ENCODE results near the gene IMP4.

IMP4 gene

GRCh38 chr2:130336877-130337734, 5.6 kb upstream of the IMP4 start:
- DNase-seq: peak; percentile 74

GRCh38 chr2:130337735-130338325, 4.9 kb upstream of the IMP4 start:
- no peak for DNase-seq

- no peak for DNase-seq
These were observed 3.8 kb upstream of the IMP4 start for GRCh38 chr2:130338793-130339345.

- DNase-seq: no peak
These were observed 2.6 kb upstream of the IMP4 start for GRCh38 chr2:130339885-130340745.

- no peak for DNase-seq
These were observed 1.1 kb upstream of the IMP4 start for GRCh38 chr2:130341562-130342019.

- peak; percentile 87 for DNase-seq
These were observed 621 bp upstream of the IMP4 start for GRCh38 chr2:130342020-130342532.

GRCh38 chr2:130344578-130344977, 1.9 kb downstream of the IMP4 start:
- DNase-seq: no peak

GRCh38 chr2:130345091-130345490, 2.4 kb downstream of the IMP4 start:
- no peak for DNase-seq

GRCh38 chr2:130345611-130346010, 2.9 kb downstream of the IMP4 start:
- DNase-seq: no peak

GRCh38 chr2:130346041-130346740, 3.5 kb downstream of the IMP4 start:
- no peak for DNase-seq

- DNase-seq: no peak
These were observed 4.0 kb downstream of the IMP4 start for GRCh38 chr2:130346741-130347066.

GRCh38 chr2:130347220-130347925, 4.7 kb downstream of the IMP4 start:
- no peak for DNase-seq

- DNase-seq: no peak
These were observed 6.5 kb downstream of the IMP4 start for GRCh38 chr2:130349174-130349573.

GRCh38 chr2:130351711-130352110, 9.0 kb downstream of the IMP4 start:
- no peak for DNase-seq

GRCh38 chr2:130352237-130352636, 9.5 kb downstream of the IMP4 start:
- no peak for DNase-seq

GRCh38 chr2:130353291-130354138, 10.8 kb downstream of the IMP4 start:
- DNase-seq: no peak

- DNase-seq: no peak
These were observed 11.4 kb downstream of the IMP4 start for GRCh38 chr2:130354139-130354428.

GRCh38 chr2:130355172-130355577, 12.5 kb downstream of the IMP4 start:
- DNase-seq: no peak

- peak; percentile 40 for DNase-seq
These were observed 13.1 kb downstream of the IMP4 start, which contains the start of gene PTPN18 for GRCh38 chr2:130355578-130356431. TSS of gene PTPN18 (plus strand) at chr2:130356056. CDS start at chr2:130356108, 52 bp downstream.

GRCh38 chr2:130357864-130358263, 15.2 kb downstream of the IMP4 start:
- no peak for DNase-seq

Data from stimulated activated CD4-positive, alpha-beta T cell treated with anti-CD3 and anti-CD28 coated beads, Interleukin-1b, Interleukin-23, amount 100 ng/mL, for 48 hours (primary cell).